Heart left ventricle (tissue), 16 donors: ENCODE measurements around the gene DIDO1. TPM values are rescaled to one million over a fixed set of nuclear protein-coding genes. Genes with fewer than 3 reads are reported as not detected.

Experiments used
- ATAC-seq, 4 donors: fragments of 200-7000 bp; cut with Tn5 transposase; one replicate each; pipeline ENCODE4 v1.9.1; 2020 to 2022; ENCODE audit warnings: moderate library complexity in 4 of 4, mild to moderate bottlenecking in 3 of 4, moderate number of reproducible peaks in 1 of 4
- DNase-seq, 5 donors: peaks; one replicate each; pipeline ENCODE4 v3.0.0-alpha.2; 2020
- H3K27ac ChIP-seq, 12 donors: fragments of 200-600 bp; sonication (generic) in 4 of 12; one replicate each; pipeline versions ENCODE4 v1.5.0 to v1.8.0; 2016 to 2022; ENCODE audit warnings: mild to moderate bottlenecking in 2 of 12
- H3K27me3 ChIP-seq, 9 donors: fragments of 200-600 bp; sonication (generic) in 2 of 9; one replicate each; pipeline versions ENCODE4 v1.5.1 to v1.8.0; 2016 to 2022; ENCODE audit warnings: mild to moderate bottlenecking in 3 of 9
- H3K36me3 ChIP-seq, 9 donors: fragments of 200-600 bp; sonication (generic) in 2 of 9; one replicate each; pipeline versions ENCODE4 v1.5.0 to v1.8.0; 2018 to 2022; ENCODE audit warnings: mild to moderate bottlenecking in 2 of 9
- H3K4me1 ChIP-seq, 12 donors: fragments of 200-600 bp; sonication (generic) in 4 of 12; one replicate each; pipeline versions ENCODE4 v1.5.0 to v1.8.0; 2016 to 2022; ENCODE audit warnings: mild to moderate bottlenecking in 3 of 12
- H3K4me3 ChIP-seq, 12 donors: fragments of 200-600 bp; sonication (generic) in 4 of 12; one replicate each; pipeline versions ENCODE4 v1.5.0 to v1.8.0; 2017 to 2022; ENCODE audit warnings: mild to moderate bottlenecking in 9 of 12, moderate library complexity in 4 of 12
- H3K9me3 ChIP-seq, 12 donors: fragments of 200-600 bp; sonication (generic) in 4 of 12; one replicate each; pipeline versions ENCODE4 v1.5.0 to v1.8.0; 2016 to 2022; ENCODE audit warnings: mild to moderate bottlenecking in 1 of 12
- CTCF ChIP-seq, 12 donors: fragments of 200-600 bp; sonication (generic) in 4 of 12; IDR thresholded peaks; one replicate each; pipeline versions ENCODE4 v1.5.0 to v1.8.0; 2018 to 2022; ENCODE audit warnings: antibody characterized with exemption in 12 of 12, mild to moderate bottlenecking in 5 of 12
- POLR2A ChIP-seq, 2 donors: fragments of 450-650 bp; IDR thresholded peaks; one replicate each; pipeline ENCODE4 v1.6.1; 2017; ENCODE audit warnings: antibody characterized with exemption in 2 of 2, mild to moderate bottlenecking in 2 of 2, moderate library complexity in 2 of 2
- WGBS, 4 donors: extraction: QIAGEN DNeasy Blood & Tissue Kit in 2 of 4; methylation state at CpG; one replicate each; pipeline versions ENCODE4 v1.1.5 to v1.1.7; 2013 to 2018; 5-methylcytosine and 5-hydroxymethylcytosine counted together
- intact Hi-C, 10 donors: fragments of 100-400 bp; cut with DNase I; formaldehyde crosslinking; loops; one replicate each; pipeline versions ENCODE4 v1.11.1 to v1.14.2; 2022
- polyA plus RNA-seq, 2 donors: library from polyadenylated mRNA; stranded (reverse); fragments of 200-250 nt; gene quantifications; one replicate each; pipeline ENCODE4 v1.2.3, GENCODE V29; 2013
- total RNA-seq, 9 donors: library from RNA; depleted of rRNA in 2 of 9; stranded (reverse); fragments of >200 nt in 2 of 9; fragmentation: NEBNext Ultra II Directional in 3 of 9; extraction: Animal tissue kit (Norgen Biotek cat#: 25700) in 3 of 9; gene quantifications; one replicate each; pipeline versions ENCODE4 v1.1.0 to v1.2.4, GENCODE V29; 2016 to 2023
- donor health status: ischemic (EF 13 %, LVEDD 7.1; RV severe dilation, severe dysfunction).
- donor health status: healthy with polysubstance abuse.
- donor health status: DM: no; HTN: yes; CAD: no.
- donor health status: DM: no; HTN: no; CAD: no.
- donor health status: ischemic (EF 25% LVEDD 6.9; RV normal size, moderate dysfunction).
- donor health status: ischemic (EF 25% LVEDD 5.7; RV mildly dilated, moderate dysfunction).
- donor health status: healthy.
- donor health status: DM: yes; HTN: yes; CAD: no.
- donor health status: ischemic (EF 35%, LVEDD 5.7; RV mildly dilated, moderate dysfunction).
- donor health status: nonischemic (EF 11% LVEDD 7.7; RV severe dilation, severe dysfunction).
- donor health status: DM: yes; HTN: yes; CAD: no.
- donor health status: PGD.
- donor health status: ischemic (EF 29% LVEDD 5.4; RV normal size, mild dysfunction).
- donor health status: nonischemic (EF 23%, LVEDD 6.1; RV moderate dilation, normal function).

The DIDO1 gene
- total and polyA plus RNA-seq, 11 donors, result 16.5 to 46.2 (median 38.4) TPM

GRCh38 chr20:62917720-62918119, 8.6 kb downstream of the DIDO1 start:
- intact Hi-C loops, result no loop called here
- no peak overlapping the region for H3K4me3 ChIP-seq
- 42 to 61% (median 54%) methylated on average over 3 of the region's 3 CpGs for WGBS, 4 donors
- H3K27ac ChIP-seq, result no peak overlapping the region
- DNase-seq (no peak), ATAC-seq (no peak)
- H3K9me3 ChIP-seq, result no peaks in the 10 kb centered on the region
- TF ChIP-seq POLR2A (IDR thresholded peaks at IDR 0.05) (no peak), CTCF (IDR thresholded peaks at IDR 0.05) (no peak)
- peaks cover 0 to 14% (median 9%) of the 10 kb centered on the region in 9 donors for H3K36me3 ChIP-seq
- H3K4me1 ChIP-seq, result peaks cover 7 to 100% (median 89%) of the 10 kb centered on the region in 12 donors
- no peaks in the 10 kb centered on the region for H3K27me3 ChIP-seq

- WGBS, 4 donors, result 79 to 83% (median 82%) methylated on average over 10 of the region's 10 CpGs
- Histone ChIP-seq H3K36me3 (peaks cover 0 to 22% (median 17%) of the 10 kb centered on the region in 9 donors), H3K27me3 (no peaks in the 10 kb centered on the region), H3K4me1 (peaks cover 7 to 99% (median 84%) of the 10 kb centered on the region in 12 donors), H3K4me3 (no peak overlapping the region), H3K9me3 (no peaks in the 10 kb centered on the region), H3K27ac (no peak overlapping the region)
- ATAC-seq (no peak), DNase-seq (no peak)
- intact Hi-C loops, result no loop called here
- TF ChIP-seq POLR2A (IDR thresholded peaks at IDR 0.05) (no peak), CTCF (IDR thresholded peaks at IDR 0.05) (no peak)
These were observed 9.4 kb downstream of the DIDO1 start for GRCh38 chr20:62916703-62917476.

- H3K4me1 ChIP-seq, result peaks cover 7 to 83% (median 66%) of the 10 kb centered on the region in 12 donors
- peak in 1 of 5 donors; percentile 39 for DNase-seq
- TF ChIP-seq POLR2A (IDR thresholded peaks at IDR 0.05), result no peak
- no peak for TF ChIP-seq CTCF (IDR thresholded peaks at IDR 0.05)
- 15 to 23% (median 17%) methylated on average over 8 of the region's 8 CpGs for WGBS, 4 donors
- ATAC-seq, result peak; percentile 70 to 84 (median 78)
- H3K9me3 ChIP-seq, result no peaks in the 10 kb centered on the region
- intact Hi-C loops, result no loop called here
- peak overlapping the region in 7 of 12 donors; percentile 8 to 19 (median 15) for H3K4me3 ChIP-seq
- no peaks in the 10 kb centered on the region for H3K27me3 ChIP-seq
- H3K27ac ChIP-seq, result no peak overlapping the region
- H3K36me3 ChIP-seq, result peaks cover 3 to 41% (median 36%) of the 10 kb centered on the region in 9 donors
These were observed 11.3 kb downstream of the DIDO1 start for GRCh38 chr20:62914970-62915457.

GRCh38 chr20:62914436-62914835, 11.9 kb downstream of the DIDO1 start:
- peaks cover 5 to 46% (median 42%) of the 10 kb centered on the region in 9 donors for H3K36me3 ChIP-seq
- DNase-seq, result no peak
- peaks cover 7 to 77% (median 61%) of the 10 kb centered on the region in 12 donors for H3K4me1 ChIP-seq
- H3K4me3 ChIP-seq, result peak overlapping the region in 4 of 12 donors; percentile 8 to 19 (median 12)
- H3K27me3 ChIP-seq, result no peaks in the 10 kb centered on the region
- peak in 2 of 4 donors; percentile 25 to 30 for ATAC-seq
- H3K9me3 ChIP-seq, result no peaks in the 10 kb centered on the region
- WGBS, 4 donors, result 58 to 72% (median 64%) methylated on average over 9 of the region's 9 CpGs
- no peak for TF ChIP-seq POLR2A (IDR thresholded peaks at IDR 0.05)
- TF ChIP-seq CTCF (IDR thresholded peaks at IDR 0.05), result no peak
- intact Hi-C loops, result no loop called here
- no peak overlapping the region for H3K27ac ChIP-seq
